BLaER1 (cell line): Measurements from ENCODE around the gene CSF3R.

Experiments used
- H3K27ac ChIP-seq: shearing (Covaris generic); formaldehyde crosslinking; 2 replicates; pipeline ENCODE4 v1.8.1; 2022
- H3K27me3 ChIP-seq: shearing (Covaris generic); formaldehyde crosslinking; 2 replicates; pipeline ENCODE4 v1.8.1; 2022
- H3K36me3 ChIP-seq: shearing (Covaris generic); formaldehyde crosslinking; 2 replicates; pipeline ENCODE4 v1.8.1; 2022
- H3K4me1 ChIP-seq: shearing (Covaris generic); formaldehyde crosslinking; 2 replicates; pipeline ENCODE4 v1.8.1; 2022
- H3K4me2 ChIP-seq: shearing (Covaris generic); formaldehyde crosslinking; 2 replicates; pipeline ENCODE4 v1.8.1; 2022
- H3K4me3 ChIP-seq: shearing (Covaris generic); formaldehyde crosslinking; 2 replicates; pipeline ENCODE4 v1.8.1; 2022
- H3K9ac ChIP-seq: shearing (Covaris generic); formaldehyde crosslinking; 2 replicates; pipeline ENCODE4 v1.8.1; 2022
- H3K9me3 ChIP-seq: shearing (Covaris generic); formaldehyde crosslinking; 2 replicates; pipeline ENCODE4 v1.8.1; 2022
- H4K20me1 ChIP-seq: shearing (Covaris generic); formaldehyde crosslinking; 2 replicates; pipeline ENCODE4 v1.8.1; 2022
- Cebpa-rat ChIP-seq: shearing (Covaris generic); IDR thresholded peaks from 2 replicates; pipeline ENCODE4 v1.8.1; 2022

Gene CSF3R

DNA sequence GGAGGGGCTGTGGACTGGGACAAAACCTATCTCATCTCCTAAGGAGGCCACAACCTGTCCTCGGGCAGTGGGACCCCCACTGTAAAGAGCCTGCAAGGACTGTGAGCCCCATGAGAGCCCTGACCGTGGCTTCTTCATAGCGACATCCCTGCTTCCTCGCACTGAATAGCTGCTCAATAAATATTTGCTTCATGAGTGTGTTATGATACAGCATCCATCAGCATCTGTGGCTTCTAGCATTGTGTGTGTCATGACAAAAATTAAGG is 40.5 kb upstream of the CSF3R start:
- Histone ChIP-seq H4K20me1 (no peaks in the 10 kb centered on the region), H3K36me3 (no peaks in the 10 kb centered on the region), H3K4me3 (no peak overlapping the region), H3K4me1 (0 out of 2 replicates have a peak, but pooled peaks cover 5% of the 10 kb centered on the region), H3K9ac (no peak overlapping the region), H3K9me3 (no peaks in the 10 kb centered on the region), H3K4me2 (no peak overlapping the region), H3K27ac (no peak overlapping the region), H3K27me3 (no peaks in the 10 kb centered on the region)
- no peak for TF ChIP-seq Cebpa-rat

DNA sequence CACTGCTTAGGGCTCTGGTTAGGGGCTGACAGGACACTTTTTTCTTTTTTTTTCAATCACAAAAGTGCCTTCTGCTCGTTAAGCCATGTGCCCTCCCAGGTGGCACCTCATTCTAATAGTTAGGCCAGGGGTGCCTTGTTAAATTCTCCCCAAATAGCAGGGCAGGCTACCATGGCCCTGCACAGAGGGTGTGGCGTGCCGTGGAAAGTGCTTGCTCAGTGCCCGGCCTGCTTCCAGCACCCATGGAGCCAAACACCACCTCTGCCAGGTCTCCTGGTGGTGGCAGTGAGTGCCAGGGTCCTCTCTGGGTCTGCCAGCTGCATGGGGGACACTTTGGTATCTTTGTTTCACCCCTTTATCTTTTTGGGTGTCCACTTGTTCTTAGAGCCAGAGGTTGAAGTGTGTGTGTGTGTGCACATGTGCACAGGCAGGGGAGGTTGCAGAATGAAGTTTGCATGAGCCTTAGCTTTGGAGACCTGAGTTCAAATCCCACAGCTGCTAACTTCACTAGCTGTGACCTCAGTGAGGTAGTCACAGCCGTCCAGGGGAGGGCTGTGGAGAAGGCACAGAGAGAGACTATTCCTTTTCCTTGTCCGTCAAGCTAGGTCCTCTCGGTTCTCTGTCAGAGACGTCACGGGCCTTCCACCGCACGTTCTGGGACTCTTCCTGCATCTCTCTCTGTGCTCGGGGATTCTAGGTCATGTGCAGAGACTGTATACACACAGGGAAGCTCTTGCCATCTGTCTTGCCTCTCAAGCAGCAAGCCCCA is 39.9 kb upstream of the CSF3R start:
- Histone ChIP-seq H3K27ac (no peak overlapping the region), H3K27me3 (no peaks in the 10 kb centered on the region), H3K9ac (no peak overlapping the region), H3K36me3 (no peaks in the 10 kb centered on the region), H3K9me3 (no peaks in the 10 kb centered on the region), H3K4me3 (no peak overlapping the region), H4K20me1 (no peaks in the 10 kb centered on the region), H3K4me2 (no peak overlapping the region), H3K4me1 (0 out of 2 replicates have a peak, but pooled peaks cover 5% of the 10 kb centered on the region)
- TF ChIP-seq Cebpa-rat: no peak

GRCh38 chr1:36522021-36522420 is 39.3 kb upstream of the CSF3R start:
- no peak overlapping the region for H3K27ac ChIP-seq
- 0 out of 2 replicates have a peak, but pooled peaks cover 5% of the 10 kb centered on the region for H3K4me1 ChIP-seq
- H3K36me3 ChIP-seq: no peaks in the 10 kb centered on the region
- no peaks in the 10 kb centered on the region for H3K27me3 ChIP-seq
- H3K9me3 ChIP-seq: no peaks in the 10 kb centered on the region
- no peak overlapping the region for H3K4me3 ChIP-seq
- no peak overlapping the region for H3K9ac ChIP-seq
- TF ChIP-seq Cebpa-rat: no peak
- H3K4me2 ChIP-seq: no peak overlapping the region
- H4K20me1 ChIP-seq: no peaks in the 10 kb centered on the region

DNA sequence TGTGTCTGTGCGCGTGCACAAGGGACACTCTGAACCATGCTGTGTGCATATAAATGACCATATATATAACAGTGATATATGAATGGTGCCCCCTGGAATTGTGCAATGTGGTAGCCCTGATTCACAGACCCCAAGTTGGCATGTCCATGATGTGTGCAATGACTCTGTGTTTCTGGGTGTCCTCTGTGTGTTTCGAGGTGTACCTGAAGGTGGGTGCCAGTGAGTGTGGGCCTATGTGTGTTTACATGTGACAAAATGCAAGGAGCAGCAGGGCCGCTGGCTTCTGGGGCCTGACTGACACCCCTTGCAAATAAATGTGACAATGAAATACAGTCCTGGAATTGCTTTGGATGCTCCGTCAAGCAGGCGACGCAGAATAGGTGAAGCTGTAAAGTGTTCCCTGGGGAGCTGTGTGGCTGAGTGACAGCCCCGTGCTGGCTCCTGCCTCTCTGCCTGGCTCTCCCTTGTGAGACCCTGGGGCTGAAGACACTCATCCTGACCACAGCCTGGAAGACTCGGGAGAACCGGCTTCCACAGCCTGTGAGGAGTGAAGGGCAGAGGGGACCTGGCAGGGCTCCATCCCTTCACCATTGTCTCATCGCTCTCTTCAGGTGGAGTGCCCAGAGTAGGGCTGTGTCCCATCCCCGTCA is 38.2 kb upstream of the CSF3R start:
- Histone ChIP-seq H3K36me3 (no peaks in the 10 kb centered on the region), H4K20me1 (no peaks in the 10 kb centered on the region), H3K9me3 (no peaks in the 10 kb centered on the region), H3K27me3 (no peaks in the 10 kb centered on the region), H3K27ac (no peak overlapping the region), H3K4me1 (0 out of 2 replicates have a peak, but pooled peaks cover 5% of the 10 kb centered on the region), H3K4me3 (no peak overlapping the region), H3K9ac (no peak overlapping the region), H3K4me2 (no peak overlapping the region)
- TF ChIP-seq Cebpa-rat: no peak

DNA sequence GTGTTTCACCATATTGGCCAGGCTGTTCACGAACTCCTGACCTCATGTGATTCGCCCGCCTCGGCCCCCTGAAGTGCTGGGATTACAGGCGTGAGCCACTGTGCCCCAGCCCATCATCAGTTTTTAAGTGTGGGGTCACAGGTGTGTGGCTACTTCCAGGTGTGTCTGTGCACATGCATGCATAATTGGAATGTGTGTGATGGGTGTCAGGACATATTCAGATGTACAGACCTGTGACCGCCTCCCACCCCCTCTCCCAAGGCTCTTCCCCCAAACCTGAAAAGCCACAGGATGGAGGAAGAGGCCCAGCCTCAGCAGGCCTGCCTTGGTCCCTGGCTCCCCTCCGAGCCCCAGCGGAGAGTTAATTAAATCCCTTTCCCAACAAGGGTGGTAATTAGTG is 37.3 kb upstream of the CSF3R start:
- H3K27ac ChIP-seq: no peak overlapping the region
- H4K20me1 ChIP-seq: no peaks in the 10 kb centered on the region
- H3K4me3 ChIP-seq: no peak overlapping the region
- no peak overlapping the region for H3K9ac ChIP-seq
- H3K27me3 ChIP-seq: no peaks in the 10 kb centered on the region
- 0 out of 2 replicates have a peak, but pooled peaks cover 5% of the 10 kb centered on the region for H3K4me1 ChIP-seq
- H3K36me3 ChIP-seq: no peaks in the 10 kb centered on the region
- no peak overlapping the region for H3K4me2 ChIP-seq
- no peaks in the 10 kb centered on the region for H3K9me3 ChIP-seq
- TF ChIP-seq Cebpa-rat: no peak

DNA sequence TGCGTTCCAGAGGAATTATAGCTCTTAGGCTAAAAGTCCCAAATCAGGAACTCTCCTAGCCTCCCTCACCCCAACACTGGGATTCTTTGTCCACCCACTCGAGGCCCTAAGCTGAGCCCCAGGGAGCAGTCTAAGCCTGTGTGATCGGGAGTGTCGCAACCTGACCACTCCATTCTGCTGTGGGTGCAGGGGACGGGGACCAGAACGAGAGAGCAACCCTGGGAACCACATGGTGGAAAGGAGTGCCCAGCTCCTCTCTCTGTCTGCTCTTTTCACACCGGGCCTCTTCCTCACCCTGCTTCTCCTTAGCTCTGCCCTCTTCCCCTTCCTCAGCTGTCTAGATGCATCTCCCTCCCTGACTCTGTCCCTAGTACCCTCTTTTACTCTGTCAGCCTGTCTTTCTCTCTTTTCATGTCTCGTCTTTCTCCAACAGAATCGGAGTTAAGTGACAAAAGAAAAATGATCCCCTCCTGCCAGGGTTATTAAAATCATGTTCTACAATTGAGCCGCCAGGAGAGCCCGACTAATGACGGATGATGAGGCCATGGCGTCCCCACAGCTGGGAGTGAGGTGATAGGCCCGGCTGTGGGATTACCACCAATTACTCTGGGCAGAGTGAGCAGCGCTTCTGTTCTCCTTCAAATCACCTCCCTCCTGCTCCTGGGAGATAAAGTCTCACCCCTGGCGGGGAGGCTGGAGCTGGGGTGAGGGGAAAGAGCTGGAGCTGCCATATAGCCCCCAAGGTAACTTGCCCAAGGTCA is 34.5 kb upstream of the CSF3R start:
- Histone ChIP-seq H3K9ac (no peak overlapping the region), H3K4me1 (no peaks in the 10 kb centered on the region), H3K36me3 (no peaks in the 10 kb centered on the region), H3K4me2 (no peak overlapping the region), H4K20me1 (no peaks in the 10 kb centered on the region), H3K9me3 (no peaks in the 10 kb centered on the region), H3K4me3 (no peak overlapping the region), H3K27ac (no peak overlapping the region), H3K27me3 (no peaks in the 10 kb centered on the region)
- TF ChIP-seq Cebpa-rat: no peak

DNA sequence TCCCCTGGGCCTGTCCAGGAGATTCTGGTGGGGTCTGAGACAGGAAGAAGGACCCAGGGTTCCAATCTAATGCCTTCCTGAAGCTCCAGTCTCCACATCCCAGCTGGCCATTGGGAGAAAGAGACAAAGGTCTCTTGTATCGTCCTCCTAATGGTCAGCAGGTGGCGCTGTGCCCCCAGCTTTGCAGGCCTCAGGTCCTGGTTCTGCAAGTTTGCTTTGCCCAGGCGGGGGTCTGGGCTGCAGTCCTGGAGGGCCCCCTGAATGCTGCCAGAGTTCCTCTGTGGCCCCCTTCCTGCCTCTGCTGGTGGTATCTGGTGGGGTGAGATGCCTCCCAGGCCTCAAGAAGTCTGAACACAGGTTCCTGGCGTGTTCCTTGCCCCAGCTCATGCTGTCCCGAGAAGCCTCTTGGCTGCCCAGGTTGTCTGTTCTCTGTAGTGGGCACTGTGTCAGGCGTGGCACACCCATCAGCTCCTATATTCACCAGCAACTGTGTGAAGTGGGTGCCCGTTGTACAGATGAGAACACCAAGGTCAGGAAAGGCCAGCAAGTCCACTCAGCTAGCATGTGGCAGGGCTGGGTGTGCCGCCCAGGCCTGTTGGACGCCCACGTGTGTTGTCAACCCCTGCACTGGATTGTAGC is 33.8 kb upstream of the CSF3R start:
- Histone ChIP-seq H3K27me3 (no peaks in the 10 kb centered on the region), H3K4me1 (no peaks in the 10 kb centered on the region), H3K4me3 (no peak overlapping the region), H3K4me2 (no peak overlapping the region), H3K36me3 (no peaks in the 10 kb centered on the region), H3K27ac (no peak overlapping the region), H3K9ac (no peak overlapping the region), H4K20me1 (no peaks in the 10 kb centered on the region), H3K9me3 (no peaks in the 10 kb centered on the region)
- TF ChIP-seq Cebpa-rat: no peak

- Histone ChIP-seq H4K20me1 (no peaks in the 10 kb centered on the region), H3K27me3 (no peaks in the 10 kb centered on the region), H3K36me3 (no peaks in the 10 kb centered on the region), H3K4me1 (no peaks in the 10 kb centered on the region), H3K9ac (no peak overlapping the region), H3K9me3 (no peaks in the 10 kb centered on the region), H3K4me2 (no peak overlapping the region), H3K4me3 (no peak overlapping the region), H3K27ac (no peak overlapping the region)
- TF ChIP-seq Cebpa-rat: no peak
These were observed 32.8 kb upstream of the CSF3R start for GRCh38 chr1:36515315-36516138.

GRCh38 chr1:36514501-36514900 is 31.8 kb upstream of the CSF3R start:
- TF ChIP-seq Cebpa-rat: no peak
- Histone ChIP-seq H3K4me3 (no peak overlapping the region), H3K9me3 (no peaks in the 10 kb centered on the region), H3K4me1 (no peaks in the 10 kb centered on the region), H3K27me3 (no peaks in the 10 kb centered on the region), H3K4me2 (no peak overlapping the region), H3K36me3 (no peaks in the 10 kb centered on the region), H3K9ac (no peak overlapping the region), H3K27ac (no peak overlapping the region), H4K20me1 (no peaks in the 10 kb centered on the region)
